Measurements from ENCODE around the gene PRSS22.
"Not testable (repeated sequence)": the region's sequence is repeated elsewhere in the genome, so short reads cannot be mapped to it uniquely, and the experiment has no call there.

PRSS22 gene, protein sequence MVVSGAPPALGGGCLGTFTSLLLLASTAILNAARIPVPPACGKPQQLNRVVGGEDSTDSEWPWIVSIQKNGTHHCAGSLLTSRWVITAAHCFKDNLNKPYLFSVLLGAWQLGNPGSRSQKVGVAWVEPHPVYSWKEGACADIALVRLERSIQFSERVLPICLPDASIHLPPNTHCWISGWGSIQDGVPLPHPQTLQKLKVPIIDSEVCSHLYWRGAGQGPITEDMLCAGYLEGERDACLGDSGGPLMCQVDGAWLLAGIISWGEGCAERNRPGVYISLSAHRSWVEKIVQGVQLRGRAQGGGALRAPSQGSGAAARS

GRCh38 chr16:2857451-2858244, at the start of gene PRSS22:
Gene PRSS22 (minus strand): TSS chr16:2858170. CDS start chr16:2858104, 66 bp downstream.
- no peak for DNase-seq (ENCODE audit: low read depth)

GRCh38 chr16:2907084-2907753, 49.2 kb upstream of the PRSS22 start:
- not testable (repeated sequence) for DNase-seq (ENCODE audit: low read depth)

- DNase-seq (ENCODE audit: low read depth): no peak
These were observed 48.0 kb upstream of the PRSS22 start for GRCh38 chr16:2905988-2906387.

DNA sequence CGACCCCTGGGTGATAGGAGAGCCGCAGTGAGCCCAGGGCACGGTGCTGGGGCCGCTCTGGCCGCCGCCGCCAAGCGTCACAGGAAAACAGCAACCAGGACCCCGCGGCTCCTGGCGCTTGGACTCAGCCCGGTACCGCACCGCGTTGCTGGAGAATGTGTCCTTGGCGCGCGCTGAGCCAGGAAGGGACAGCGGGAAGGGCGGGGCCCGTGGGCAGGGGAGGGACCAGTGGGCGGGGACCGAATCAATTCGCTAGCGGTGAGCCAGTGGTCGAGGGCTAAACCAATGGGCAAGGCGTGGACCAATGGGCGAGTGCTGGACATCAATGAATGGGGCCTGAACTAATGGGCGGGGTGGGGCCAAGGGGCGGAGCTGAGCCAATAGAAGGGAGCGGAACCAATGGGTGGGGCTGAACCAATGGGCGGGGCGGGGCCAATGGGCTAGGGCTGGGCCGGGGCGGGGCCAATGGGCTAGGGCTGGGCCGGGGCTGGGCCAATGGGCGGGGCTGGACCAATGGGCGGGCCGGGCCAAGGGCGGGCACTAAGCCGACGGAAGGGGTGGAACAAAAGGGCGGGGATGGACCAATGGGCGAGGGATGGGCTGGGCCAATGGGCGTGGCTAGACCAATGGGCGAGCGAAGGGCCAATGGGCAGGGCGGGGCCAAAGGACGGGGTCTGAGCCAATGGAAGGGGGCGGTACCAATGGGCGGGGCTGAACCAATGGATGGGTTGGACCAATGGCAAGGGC, 47.4 kb upstream of the PRSS22 start:
- DNase-seq (ENCODE audit: low read depth): peak; percentile 78

DNA sequence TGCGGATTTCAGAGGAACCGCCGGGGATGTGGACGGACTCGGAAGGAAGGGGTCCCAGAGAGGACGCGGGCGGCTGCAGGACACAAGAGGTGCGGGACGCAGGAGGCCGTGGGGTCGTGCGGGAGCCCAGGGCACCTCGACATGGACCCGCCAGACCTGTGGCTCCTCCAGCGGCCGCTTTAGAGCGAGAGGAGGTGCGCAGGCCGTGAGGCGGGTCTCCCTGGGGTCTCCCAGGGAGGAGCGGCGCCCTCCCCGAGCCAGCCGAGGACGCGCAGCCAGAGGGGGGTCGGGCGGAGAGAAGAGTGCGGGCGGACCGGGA, 46.9 kb upstream of the PRSS22 start:
- no peak for DNase-seq (ENCODE audit: low read depth)

GRCh38 chr16:2904100-2904921, 46.3 kb upstream of the PRSS22 start:
- DNase-seq (ENCODE audit: low read depth): peak; percentile 64

DNA sequence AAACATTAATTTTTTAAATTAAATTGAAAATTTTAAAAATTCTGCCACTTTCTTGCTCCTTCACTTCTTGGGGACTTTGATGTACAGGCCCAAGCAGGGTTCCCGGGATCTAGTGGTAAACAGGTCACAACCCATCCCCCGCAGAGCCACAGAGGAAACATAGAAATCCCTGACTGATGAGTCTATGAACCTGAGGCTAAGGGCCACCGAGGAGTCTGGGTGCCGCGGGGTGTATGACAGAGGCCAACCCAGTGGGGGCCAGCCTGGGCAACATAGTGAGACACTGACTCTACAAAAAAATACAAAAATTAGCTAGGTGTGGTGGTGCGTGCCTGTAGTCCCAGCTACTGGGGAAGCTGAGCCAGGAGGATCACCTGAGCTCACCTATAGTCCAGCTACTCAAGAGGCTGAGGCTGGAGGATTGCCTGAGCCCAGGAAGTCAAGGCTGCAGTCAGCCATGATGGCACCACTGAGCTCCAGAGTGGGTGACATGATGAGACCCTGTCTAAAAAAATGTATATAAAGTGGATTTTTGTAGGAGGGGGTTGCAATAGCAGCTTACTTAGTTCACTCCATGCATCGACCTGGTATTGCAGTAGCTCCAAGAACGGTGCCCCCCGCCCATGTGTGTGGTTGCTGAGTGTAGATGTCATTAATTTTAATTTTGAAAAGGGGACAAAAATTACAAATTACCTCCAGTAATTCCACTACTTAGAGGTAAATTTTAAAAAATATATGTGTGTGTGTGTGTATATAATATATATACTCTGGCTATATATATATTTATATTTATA, 44.6 kb upstream of the PRSS22 start:
- no peak for DNase-seq (ENCODE audit: low read depth)

DNA sequence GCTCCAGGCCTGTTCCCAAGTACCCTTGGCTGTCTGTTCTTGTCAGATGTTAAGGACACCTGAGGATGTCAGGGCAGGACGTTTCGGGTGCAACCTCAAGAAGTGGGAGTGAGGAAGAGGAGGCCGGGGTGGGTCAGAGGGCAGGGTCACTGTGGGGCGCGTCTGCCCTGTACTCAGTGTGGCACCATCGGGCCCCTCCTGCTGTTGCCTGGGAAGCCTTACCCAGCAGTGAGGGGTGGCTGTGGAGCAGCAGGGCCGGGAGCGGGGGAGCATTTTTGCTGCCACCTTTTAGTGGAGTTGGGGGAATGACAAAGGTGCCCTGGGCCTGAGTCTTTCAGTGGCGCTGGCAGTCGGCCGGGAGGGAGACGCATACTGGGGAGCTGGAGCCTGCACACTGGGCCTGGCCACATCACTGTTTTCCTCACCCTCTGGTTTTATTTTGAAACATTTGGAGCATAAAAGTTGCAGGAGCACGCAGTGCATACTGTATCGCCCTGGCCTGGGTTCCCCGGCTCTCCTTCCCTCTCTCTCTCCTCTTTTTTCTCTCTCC, 42.6 kb upstream of the PRSS22 start:
- no peak for DNase-seq (ENCODE audit: low read depth)

GRCh38 chr16:2899564-2900072, 41.6 kb upstream of the PRSS22 start:
- no peak for DNase-seq (ENCODE audit: low read depth)

DNA sequence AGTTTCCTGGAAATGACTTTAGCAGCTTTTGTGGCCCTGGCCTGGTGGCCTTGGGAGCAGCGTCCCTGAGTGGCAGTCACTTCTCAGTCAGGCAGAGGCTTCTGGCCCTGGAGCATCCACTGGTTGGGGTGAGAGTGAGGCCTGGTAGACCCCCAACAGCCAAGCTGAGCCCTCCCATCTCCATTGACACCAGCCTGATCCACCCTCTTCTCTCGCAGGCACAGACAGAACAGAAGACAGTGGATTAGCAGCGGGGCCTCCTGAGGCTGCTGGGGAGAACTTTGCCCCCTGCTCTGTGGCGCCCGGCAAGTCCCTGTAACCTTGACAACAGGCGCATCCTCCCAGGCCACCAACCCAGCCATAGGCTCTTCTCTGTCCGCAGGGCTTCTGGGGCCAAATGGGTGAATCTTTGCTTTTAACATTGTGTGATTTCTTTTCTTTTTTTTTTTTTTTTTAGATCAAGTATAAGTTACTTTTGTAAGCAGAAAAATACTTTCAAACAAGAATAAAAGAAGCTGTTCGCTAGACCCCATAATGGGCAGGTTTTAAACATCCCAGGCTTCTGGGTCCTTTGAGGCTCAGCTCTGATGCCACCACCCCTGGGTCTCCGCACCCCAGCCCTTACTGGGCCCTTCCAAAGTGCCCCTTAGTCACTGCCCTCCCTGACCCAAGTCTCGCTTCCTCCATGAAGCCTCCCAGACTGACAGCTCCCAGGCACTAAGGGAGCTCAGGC, 41.0 kb upstream of the PRSS22 start:
- DNase-seq (ENCODE audit: low read depth): no peak

DNA sequence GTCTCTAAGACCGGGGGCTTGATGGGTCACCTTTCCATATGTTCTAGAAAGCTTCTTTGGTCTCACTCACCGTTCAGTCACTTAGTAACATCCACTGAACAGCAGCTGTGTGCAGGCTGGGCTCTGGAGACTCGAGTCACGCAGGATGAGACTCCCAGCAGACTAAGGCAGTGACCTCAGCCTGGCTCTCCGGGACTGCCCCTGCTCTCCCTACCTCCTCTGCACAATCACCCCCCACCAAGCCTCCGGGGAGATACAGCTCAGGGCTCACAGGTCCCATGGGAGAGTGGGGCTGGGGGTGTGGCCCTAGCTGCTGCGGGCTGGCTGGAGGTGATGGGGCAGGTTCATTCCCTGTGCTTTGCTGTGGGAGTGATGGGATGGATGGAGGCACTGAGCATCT, 39.1 kb upstream of the PRSS22 start:
- no peak for DNase-seq (ENCODE audit: low read depth)

DNA sequence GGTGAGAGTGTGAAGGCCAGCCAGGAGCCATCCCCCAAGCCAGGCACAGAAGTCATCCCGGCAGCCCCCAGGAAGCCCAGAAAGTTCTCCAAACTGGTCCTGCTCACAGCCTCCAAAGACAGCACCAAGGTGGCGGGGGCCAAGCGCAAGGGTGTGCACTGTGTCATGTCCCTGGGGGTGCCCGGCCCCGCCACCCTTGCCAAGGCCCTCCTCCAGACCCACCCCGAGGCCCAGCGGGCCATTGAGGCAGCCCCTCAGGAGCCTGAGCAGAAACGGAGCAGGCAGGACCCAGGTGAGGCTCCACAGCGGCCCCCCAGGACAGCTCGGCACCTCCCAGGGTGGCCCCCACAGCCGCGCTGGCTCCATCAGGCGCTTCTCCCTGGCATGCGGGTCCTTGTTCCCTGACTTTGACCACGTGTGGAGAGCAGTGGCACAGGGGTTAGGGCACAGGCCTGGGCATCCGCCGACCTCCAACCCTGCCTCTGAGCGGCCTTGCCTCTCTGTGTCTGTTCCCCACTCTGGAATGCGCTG, 38.6 kb upstream of the PRSS22 start:
- no peak for DNase-seq (ENCODE audit: low read depth)

DNA sequence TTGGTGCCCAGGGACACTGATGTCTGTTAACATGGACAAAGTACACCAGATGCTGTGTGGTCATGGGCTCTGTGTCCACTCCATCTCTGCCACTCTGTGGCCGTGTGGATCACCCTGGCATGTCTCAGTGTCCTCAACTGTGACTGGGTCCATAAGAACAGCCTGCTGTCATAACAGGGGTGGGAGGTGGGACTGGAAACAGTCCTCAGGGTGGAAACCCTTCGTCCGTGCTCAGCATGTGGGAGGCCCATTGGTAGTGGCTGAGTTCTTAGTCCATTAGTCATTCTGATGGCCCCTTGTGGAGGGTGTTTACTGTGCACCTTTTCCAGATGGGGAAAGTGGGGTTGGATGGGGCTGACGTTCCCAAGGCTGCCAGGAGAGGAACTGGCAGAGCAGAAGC, 37.8 kb upstream of the PRSS22 start:
- no peak for DNase-seq (ENCODE audit: low read depth)

DNA sequence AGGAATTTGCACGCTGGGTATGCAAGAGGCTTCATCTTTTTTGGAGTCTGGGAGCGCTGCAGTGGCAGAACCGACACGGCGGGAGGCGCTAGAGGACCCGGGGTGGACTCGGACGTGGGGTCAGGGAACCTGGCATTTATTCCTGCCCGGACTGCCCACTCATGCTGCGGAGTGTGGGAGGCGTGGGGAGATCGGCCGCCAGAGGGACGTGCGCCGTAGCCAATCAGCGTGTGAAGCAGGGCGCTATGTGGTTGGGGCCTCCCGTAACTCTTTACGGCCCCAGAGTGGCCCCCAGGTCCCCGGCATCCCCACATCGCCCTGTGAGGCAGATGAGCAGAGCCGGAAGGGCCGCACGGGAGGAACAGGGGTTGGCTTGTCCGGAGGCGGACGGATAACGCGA, 36.3 kb upstream of the PRSS22 start:
- no peak for DNase-seq (ENCODE audit: low read depth)

DNA sequence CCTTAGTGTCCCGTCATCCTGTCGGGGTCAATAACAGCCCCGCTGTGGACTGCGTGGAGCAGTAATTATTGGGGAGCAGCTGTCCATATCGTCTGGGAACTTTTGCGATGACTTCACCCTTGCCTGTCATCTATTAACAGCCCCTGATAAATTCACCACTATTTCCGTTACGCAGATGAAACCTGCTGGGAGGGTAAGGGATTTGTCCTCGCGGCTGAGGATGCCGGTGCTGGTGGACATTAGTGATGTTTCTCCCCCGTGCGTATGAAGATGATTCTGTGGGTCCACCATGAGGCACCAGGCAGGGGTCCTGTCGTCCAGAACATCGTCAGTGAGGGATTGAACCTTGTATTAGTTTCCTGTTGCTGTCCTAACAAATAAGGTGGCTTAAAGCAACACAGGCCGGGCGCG, 26.1 kb upstream of the PRSS22 start:
- DNase-seq (ENCODE audit: low read depth): no peak

GRCh38 chr16:2883458-2883908, 25.5 kb upstream of the PRSS22 start:
- DNase-seq (ENCODE audit: low read depth): no peak

DNA sequence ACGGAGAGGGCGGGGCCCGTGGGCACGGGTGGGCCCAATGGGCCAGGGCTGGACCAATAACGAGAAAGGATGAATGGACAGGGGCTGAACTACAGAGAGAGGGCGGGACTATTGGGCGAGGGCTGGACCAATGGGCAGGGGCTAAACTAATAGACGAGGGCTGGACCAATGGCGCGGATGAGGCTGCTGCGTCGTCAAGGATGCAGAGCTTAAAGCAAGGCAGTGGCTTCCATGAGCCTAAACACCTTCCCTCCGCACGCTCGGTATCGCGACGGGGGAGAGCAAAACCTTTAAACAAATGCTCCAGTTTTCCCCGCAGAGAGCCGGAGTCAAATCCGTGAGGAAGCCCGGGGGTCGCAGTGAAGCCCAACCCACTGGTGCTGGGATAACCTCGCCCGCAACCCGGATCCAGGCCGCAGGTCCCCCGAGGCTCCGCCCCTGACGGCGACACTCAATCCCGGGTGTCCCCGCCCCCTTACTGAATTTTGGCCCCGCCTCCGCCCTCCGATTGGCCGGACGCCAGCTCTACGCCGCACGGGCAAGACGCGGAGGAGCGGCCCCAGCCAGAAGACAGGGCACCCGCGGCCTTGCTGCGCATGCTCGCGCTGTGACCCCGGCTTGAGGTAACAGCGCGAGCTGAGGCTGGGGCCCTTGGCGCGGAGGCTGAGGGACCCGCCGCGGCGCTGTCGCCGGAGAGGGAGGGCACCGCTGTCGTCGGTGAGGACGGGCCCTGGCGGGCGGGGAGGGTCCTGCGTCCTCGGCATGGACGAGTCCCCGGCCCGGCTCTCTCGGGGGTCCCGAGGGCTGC, 24.9 kb upstream of the PRSS22 start, which contains the start of gene FLYWCH2:
FLYWCH2 (plus strand) TSS at position 566 of the 808 bp plus-strand sequence. CDS start 13,235 bp downstream, outside the sequence.
- peak; percentile 99 for DNase-seq (ENCODE audit: low read depth)

All from stimulated activated CD8-positive, alpha-beta memory T cell treated with anti-CD3 and anti-CD28 coated beads, Interleukin-15, amount 100 ng/mL, for 24 hours (primary cell).